Effector memory CD4-positive, alpha-beta T cell (primary cell): ENCODE results near the gene OR2T34.
A peak's percentile ranks its signal among the peaks of the same experiment; 100 is the strongest.
"Not testable (repeated sequence)": the region's sequence is repeated elsewhere in the genome, so short reads cannot be mapped to it uniquely, and the experiment has no call there.

ENCODE experiments used
- DNase-seq, 3 donors: peaks; one replicate each; pipeline ENCODE4 v3.0.0-alpha.2; 2020
- H3K27ac ChIP-seq: 2 replicates; pipeline ENCODE4 v1.7.0; 2013; ENCODE audit warnings: mild to moderate bottlenecking, low read length, moderate library complexity; ENCODE audit not compliant: insufficient read depth, poor library complexity, severe bottlenecking
- H3K27me3 ChIP-seq: replicated peaks from 2 replicates; pipeline ENCODE4 v1.7.0; 2013; ENCODE audit warnings: mild to moderate bottlenecking, low read length; ENCODE audit not compliant: insufficient read depth, control insufficient read depth, poor library complexity, severe bottlenecking
- H3K36me3 ChIP-seq: 2 replicates; pipeline ENCODE4 v1.7.0; 2013; ENCODE audit warnings: mild to moderate bottlenecking, low read length, moderate library complexity; ENCODE audit not compliant: control insufficient read depth, insufficient read depth
- H3K4me1 ChIP-seq: 2 replicates; pipeline ENCODE4 v1.7.0; 2013; ENCODE audit warnings: low read length, mild to moderate bottlenecking; ENCODE audit not compliant: control insufficient read depth, insufficient read depth, poor library complexity, severe bottlenecking
- H3K4me3 ChIP-seq: 2 replicates; pipeline ENCODE4 v1.7.0; 2013; ENCODE audit warnings: low read length, low read depth, mild to moderate bottlenecking; ENCODE audit not compliant: insufficient read depth, poor library complexity, severe bottlenecking
- H3K9me3 ChIP-seq: 2 replicates; pipeline ENCODE4 v1.7.0; 2013; ENCODE audit warnings: mild to moderate bottlenecking, low read length, moderate library complexity; ENCODE audit not compliant: control insufficient read depth
- total RNA-seq, 3 donors: gene quantifications; one replicate each; lab custom pipeline; 2026; lab: John Stamatoyannopoulos, UW

Gene OR2T34
- 0 reads per million in 3 donors for total RNA-seq

GRCh38 chr1:248574657-248575056, at the start of gene OR2T34:
OR2T34 (minus strand) TSS chr1:248574757; CDS start chr1:248574757, 0 bp downstream.
- H3K9me3 ChIP-seq, result not testable (repeated sequence)

DNA sequence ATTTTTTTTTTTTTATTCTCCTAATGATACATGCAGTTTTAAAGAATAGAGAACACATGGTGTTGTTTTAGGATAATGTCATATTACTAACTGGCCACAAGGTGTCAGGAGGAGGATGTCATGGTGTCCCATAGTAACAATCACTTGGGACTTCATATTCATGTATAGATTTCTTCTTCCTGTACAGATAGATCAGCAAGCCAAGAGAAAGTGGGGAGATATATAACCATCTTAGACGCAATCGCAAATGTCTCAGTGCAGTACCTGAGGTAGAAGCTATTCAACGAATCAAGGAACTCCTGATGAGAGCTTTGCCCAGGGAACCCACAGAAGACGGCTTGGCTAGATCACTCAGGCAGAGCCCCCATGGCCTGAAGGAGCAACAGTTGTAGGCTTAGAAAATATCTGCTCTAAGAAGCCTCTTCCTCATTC, 48.0 kb upstream of the OR2T34 start:
- H3K27me3 ChIP-seq, result no peaks in the 10 kb centered on the region
- no peak for DNase-seq
- H3K4me3 ChIP-seq, result no peak overlapping the region
- no peaks in the 10 kb centered on the region for H3K4me1 ChIP-seq
- H3K36me3 ChIP-seq, result no peaks in the 10 kb centered on the region
- H3K27ac ChIP-seq, result no peak overlapping the region
- no peaks in the 10 kb centered on the region for H3K9me3 ChIP-seq

More at GRCh38 chr1:248574657-248575056, at the start of gene OR2T34:
- H3K4me3 ChIP-seq, DNase-seq, H3K27me3 ChIP-seq, H3K27ac ChIP-seq, H3K4me1 ChIP-seq, H3K36me3 ChIP-seq: not testable (repeated sequence)

GRCh38 chr1:248621770-248622169, 47.2 kb upstream of the OR2T34 start:
- Histone ChIP-seq H3K9me3 (no peaks in the 10 kb centered on the region), H3K4me3 (no peak overlapping the region), H3K27me3 (no peaks in the 10 kb centered on the region), H3K4me1 (no peaks in the 10 kb centered on the region), H3K36me3 (no peaks in the 10 kb centered on the region), H3K27ac (no peak overlapping the region)
- no peak for DNase-seq

DNA sequence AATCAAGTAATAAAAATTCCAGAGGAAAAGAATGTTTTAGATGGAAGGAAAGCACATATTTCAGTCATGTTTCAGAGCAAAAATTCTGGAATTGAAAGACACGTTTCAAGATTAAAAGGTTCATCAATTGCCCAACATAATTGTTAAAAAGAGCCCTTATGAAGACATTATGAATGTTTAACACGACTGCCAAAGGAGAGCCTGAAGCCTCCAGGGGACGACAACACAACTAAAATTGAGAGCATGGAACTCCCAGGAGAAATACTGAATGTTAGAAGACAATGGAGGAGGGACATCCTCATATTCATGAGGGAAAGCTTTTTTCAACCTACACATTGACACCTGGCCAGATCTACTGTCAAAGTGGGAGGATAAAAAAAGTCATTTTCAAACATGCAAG, 44.3 kb upstream of the OR2T34 start:
- Histone ChIP-seq H3K36me3 (no peaks in the 10 kb centered on the region), H3K4me3 (no peak overlapping the region), H3K27me3 (no peaks in the 10 kb centered on the region), H3K27ac (no peak overlapping the region), H3K9me3 (no peaks in the 10 kb centered on the region), H3K4me1 (no peaks in the 10 kb centered on the region)
- DNase-seq, result peak in 1 of 3 donors; percentile 7

- Histone ChIP-seq H3K4me1 (no peaks in the 10 kb centered on the region), H3K27me3 (no peaks in the 10 kb centered on the region), H3K27ac (no peak overlapping the region), H3K4me3 (no peak overlapping the region), H3K9me3 (no peaks in the 10 kb centered on the region), H3K36me3 (no peaks in the 10 kb centered on the region)
- no peak for DNase-seq
Measured at GRCh38 chr1:248618119-248618518, 43.6 kb upstream of the OR2T34 start.

GRCh38 chr1:248613742-248614141, 39.2 kb upstream of the OR2T34 start:
- no peak overlapping the region for H3K27ac ChIP-seq
- no peaks in the 10 kb centered on the region for H3K27me3 ChIP-seq
- no peaks in the 10 kb centered on the region for H3K4me1 ChIP-seq
- no peak overlapping the region for H3K4me3 ChIP-seq
- H3K9me3 ChIP-seq, result no peaks in the 10 kb centered on the region
- H3K36me3 ChIP-seq, result no peaks in the 10 kb centered on the region
- DNase-seq, result no peak

DNA sequence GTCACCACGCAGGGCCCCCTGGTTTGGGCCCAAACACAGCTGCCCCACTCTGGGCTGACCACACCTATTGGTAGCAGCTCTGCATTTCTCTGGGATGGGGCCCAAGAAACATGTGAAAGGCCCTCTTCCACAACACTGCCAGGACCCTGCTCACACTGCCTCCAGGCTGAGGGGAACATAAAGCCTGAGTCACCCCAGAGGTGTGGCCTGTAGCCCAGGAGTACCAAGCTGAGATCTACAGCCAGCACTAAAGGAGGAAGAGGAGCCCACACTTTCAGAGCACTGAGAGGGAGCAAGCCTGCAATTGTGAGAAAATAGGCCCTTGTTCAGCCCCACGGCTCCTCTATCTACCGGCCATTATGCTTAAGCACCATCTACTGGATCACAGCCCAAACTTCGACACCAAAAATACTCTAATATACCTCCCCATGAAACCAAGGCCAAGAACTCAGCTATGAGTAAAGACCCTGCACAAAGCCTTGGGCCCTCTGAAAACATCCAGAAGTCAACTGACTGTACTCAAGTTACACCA, 37.4 kb upstream of the OR2T34 start:
- DNase-seq, result no peak
- Histone ChIP-seq H3K9me3 (no peaks in the 10 kb centered on the region), H3K27me3 (no peaks in the 10 kb centered on the region), H3K27ac (no peak overlapping the region), H3K4me1 (no peaks in the 10 kb centered on the region), H3K4me3 (no peak overlapping the region), H3K36me3 (no peaks in the 10 kb centered on the region)

GRCh38 chr1:248610301-248610700, 35.7 kb upstream of the OR2T34 start:
- DNase-seq, result no peak
- Histone ChIP-seq H3K27me3 (no peaks in the 10 kb centered on the region), H3K4me1 (no peaks in the 10 kb centered on the region), H3K27ac (no peak overlapping the region), H3K9me3 (no peaks in the 10 kb centered on the region), H3K4me3 (no peak overlapping the region), H3K36me3 (no peaks in the 10 kb centered on the region)

DNA sequence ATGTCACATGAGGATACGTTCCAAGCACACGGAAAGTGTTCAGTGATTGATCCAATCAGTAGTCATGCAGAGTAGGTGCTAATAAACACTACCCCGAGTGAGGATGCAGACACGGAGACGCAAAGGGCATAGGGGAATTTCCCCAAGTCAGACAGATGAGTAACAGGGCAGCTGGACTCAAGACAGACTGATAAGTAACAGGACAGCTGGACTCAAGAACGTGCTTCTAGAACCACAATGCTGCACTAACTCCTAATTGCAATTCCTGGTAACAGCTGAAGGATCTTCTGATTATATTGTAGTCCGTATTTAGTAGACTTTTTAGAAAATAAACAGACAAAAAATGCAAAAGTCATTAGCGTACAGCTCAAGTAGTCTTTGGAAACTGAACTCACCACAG, 24.8 kb upstream of the OR2T34 start:
- no peak for DNase-seq
- Histone ChIP-seq H3K27ac (no peak overlapping the region), H3K9me3 (no peaks in the 10 kb centered on the region), H3K36me3 (no peaks in the 10 kb centered on the region), H3K4me3 (no peak overlapping the region), H3K4me1 (no peaks in the 10 kb centered on the region), H3K27me3 (no peaks in the 10 kb centered on the region)

DNA sequence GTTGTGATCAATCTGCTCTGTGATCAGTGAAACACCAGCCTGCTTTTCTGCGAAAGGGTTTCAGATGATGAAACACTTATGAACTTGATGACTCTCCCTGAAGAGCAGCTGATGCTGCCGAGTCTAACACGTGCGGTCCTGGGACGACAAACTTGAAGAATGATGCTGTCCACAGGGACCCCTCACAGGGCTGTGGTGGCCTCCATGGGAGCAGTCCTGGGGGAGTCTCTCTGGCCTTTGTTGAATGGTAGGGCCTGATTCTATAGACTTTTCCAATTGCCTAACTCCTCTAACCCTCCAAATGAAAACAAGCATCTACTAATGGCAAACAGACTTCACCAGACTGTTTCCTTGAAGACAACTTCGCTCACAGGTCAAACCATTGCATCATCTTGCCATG, 23.0 kb upstream of the OR2T34 start, which contains the start of gene OR2T10:
OR2T10 (minus strand) TSS at position 112 of the 400 bp plus-strand sequence. CDS start 3,932 bp downstream, outside the sequence.
- Histone ChIP-seq H3K9me3 (no peaks in the 10 kb centered on the region), H3K36me3 (no peaks in the 10 kb centered on the region), H3K27me3 (no peaks in the 10 kb centered on the region), H3K27ac (no peak within 1 kb of the TSS), H3K4me1 (no peaks in the 10 kb centered on the region), H3K4me3 (no peak within 1 kb of the TSS)
- no peak for DNase-seq
